HL-60/S4 treated with retinoic acid at 250 ng/mL for 4 days and 3 days (cell line): Measurements from ENCODE around the gene PARD3.

Experiments used
- in situ Hi-C: fragments of 300-500 bp; cut with MboI; formaldehyde crosslinking; loops from 2 replicates; pipeline ENCODE4 v1.7.0; 2022; ENCODE audit warnings: low sequenced_read_pairs

PARD3 gene

DNA sequence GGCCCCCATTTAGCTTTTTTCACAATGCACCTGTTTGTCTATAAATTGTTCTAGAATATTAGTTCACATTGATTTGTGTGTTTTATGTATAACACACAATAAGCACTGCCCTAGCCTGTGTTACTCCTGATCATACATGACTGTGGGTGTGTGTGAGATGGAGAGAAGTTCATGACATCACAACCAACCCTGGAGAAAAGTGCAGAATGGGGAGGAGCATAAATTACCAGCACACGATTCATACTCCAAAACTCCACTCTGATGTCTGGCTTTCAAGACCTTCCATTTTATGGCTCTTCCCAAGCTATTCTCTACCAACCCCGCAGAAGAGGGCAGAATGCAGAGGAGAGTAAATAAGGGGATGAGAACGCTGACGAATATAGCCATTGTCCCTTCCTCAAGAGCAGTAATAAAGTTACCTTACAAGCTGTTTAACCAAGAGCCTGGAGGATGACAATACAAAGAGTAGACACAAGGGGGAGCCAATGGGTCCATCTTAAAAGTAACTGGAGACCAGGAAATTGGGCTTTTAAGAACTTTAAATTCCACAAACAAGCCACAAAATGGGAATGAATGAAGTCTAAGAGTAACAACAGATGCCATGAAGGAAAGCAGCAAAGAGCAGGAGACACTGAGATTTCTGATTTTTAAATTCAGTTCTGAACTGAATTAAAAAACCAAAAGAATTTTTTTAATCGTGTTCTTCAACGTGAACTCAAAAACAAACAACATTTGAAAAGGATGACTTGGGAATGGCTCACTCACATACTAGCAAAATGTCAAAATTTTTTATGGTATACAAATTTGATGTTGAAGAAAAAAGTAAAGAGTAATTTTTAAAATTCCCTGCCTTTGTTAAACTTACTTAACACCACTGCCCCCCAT, 159.6 kb downstream of the PARD3 start:
- in situ Hi-C loops = loop anchor here (25.0 kb wide), 1 partner anchor 557 kb away; no protein-coding TSS in a partner anchor

GRCh38 chr10:34654211-34654610, 160.9 kb downstream of the PARD3 start:
- in situ Hi-C loops = loop anchor here (25.0 kb wide), 1 partner anchor 558 kb away; no protein-coding TSS in a partner anchor

- in situ Hi-C loops = loop anchor here (25.0 kb wide), 1 partner anchor 559 kb away; no protein-coding TSS in a partner anchor
Observed at GRCh38 chr10:34653530-34653929, 161.6 kb downstream of the PARD3 start.

DNA sequence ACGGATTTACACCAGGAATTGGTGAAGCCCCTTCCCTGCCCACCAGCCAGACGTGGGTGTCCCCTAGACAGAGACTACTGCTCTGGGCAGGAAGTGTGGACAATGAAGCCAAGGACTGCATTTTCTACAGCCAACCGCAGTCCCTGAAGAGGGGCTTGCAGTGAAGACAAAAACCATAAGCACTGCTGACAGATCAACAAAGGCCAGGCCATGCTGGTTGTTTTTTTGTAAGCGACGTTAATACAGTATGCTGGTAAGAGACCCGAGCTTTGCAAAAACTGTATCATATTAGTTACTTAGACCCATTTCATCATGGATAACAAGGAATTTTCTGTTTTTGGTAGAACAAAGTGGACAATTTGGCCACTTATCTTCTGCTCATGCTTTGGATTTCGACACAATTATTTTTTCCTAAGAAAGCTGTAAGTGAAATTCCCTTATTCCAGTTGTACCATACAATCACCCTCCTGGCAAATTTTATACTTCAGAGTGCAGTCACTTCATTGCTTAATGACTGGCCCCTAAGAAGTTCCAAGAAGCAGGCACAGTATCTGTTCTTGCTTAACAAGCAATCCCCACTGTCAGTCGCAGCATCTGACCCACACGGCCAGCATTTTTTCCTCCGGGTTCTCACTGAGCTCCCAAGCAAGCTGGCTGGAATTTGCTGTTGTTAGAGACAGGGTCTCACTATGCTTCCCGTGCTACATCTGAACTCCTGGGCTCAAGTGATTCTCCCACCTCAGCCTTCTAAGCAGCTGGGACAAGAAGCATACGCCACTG, 163.5 kb downstream of the PARD3 start:
- in situ Hi-C loops = loop anchor here (25.0 kb wide), 1 partner anchor 561 kb away; no protein-coding TSS in a partner anchor

DNA sequence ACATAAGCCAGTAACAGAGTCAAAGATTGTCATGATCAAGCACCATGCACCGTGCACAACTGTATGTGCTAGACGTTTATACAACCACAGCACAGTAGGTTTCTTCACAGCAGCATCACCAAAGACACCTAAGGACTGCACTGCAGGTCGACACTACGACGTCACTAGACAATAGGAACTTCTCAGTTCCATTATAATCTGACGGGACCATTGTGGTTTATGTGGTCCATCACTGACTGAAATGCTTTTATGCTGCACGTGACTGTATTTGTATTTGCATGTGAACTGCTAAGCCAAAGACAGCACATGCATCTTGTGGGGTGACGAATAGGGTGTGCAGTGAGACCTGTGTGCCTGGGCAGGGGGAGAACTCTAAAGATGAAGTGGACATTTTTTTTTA, 164.9 kb downstream of the PARD3 start:
- in situ Hi-C loops = loop anchor here (25.0 kb wide), 1 partner anchor 562 kb away; no protein-coding TSS in a partner anchor

- in situ Hi-C loops = loop anchor here (25.0 kb wide), 2 partner anchors 1312 to 1462 kb away; partner anchors contain the start of gene NRP1
Observed at GRCh38 chr10:34649385-34649784, 165.7 kb downstream of the PARD3 start.

- in situ Hi-C loops = loop anchor here (25.0 kb wide), 2 partner anchors 1312 to 1462 kb away; partner anchors contain the start of gene NRP1
Observed at GRCh38 chr10:34648919-34649318, 166.2 kb downstream of the PARD3 start.

- in situ Hi-C loops = loop anchor here (25.0 kb wide), 2 partner anchors 1311 to 1461 kb away; partner anchors contain the start of gene NRP1
Observed at GRCh38 chr10:34647875-34648865, 166.9 kb downstream of the PARD3 start.

GRCh38 chr10:34647160-34647559, 167.9 kb downstream of the PARD3 start:
- in situ Hi-C loops = loop anchor here (25.0 kb wide), 2 partner anchors 1310 to 1460 kb away; partner anchors contain the start of gene NRP1

GRCh38 chr10:34646331-34646730, 168.8 kb downstream of the PARD3 start:
- in situ Hi-C loops = loop anchor here (25.0 kb wide), 2 partner anchors 1309 to 1459 kb away; partner anchors contain the start of gene NRP1

GRCh38 chr10:34644815-34645214, 170.3 kb downstream of the PARD3 start:
- in situ Hi-C loops = loop anchor here (25.0 kb wide), 2 partner anchors 1308 to 1458 kb away; partner anchors contain the start of gene NRP1

- in situ Hi-C loops = loop anchor here (25.0 kb wide), 2 partner anchors 1307 to 1457 kb away; partner anchors contain the start of gene NRP1
Observed at GRCh38 chr10:34644224-34644623, 170.9 kb downstream of the PARD3 start.

DNA sequence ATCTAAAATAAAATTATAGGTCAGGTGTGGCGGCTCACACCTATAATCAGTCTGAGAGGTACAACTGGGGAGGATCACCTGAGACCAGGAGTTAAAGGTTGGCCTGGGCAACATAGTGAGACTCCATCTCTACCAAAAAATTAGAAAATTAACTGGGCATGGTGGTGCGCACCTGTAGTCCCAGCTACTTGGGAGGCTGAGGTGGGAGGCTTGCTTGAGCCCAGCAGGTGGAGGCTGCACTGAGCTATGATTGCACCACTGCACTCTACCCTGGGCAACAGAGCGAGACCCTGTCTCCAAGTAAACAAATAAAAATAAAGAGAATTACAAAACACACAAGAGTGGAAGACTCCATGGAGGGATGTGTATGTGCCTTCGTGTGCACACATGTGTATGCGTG, 171.5 kb downstream of the PARD3 start:
- in situ Hi-C loops = loop anchor here (25.0 kb wide), 2 partner anchors 1306 to 1456 kb away; partner anchors contain the start of gene NRP1

DNA sequence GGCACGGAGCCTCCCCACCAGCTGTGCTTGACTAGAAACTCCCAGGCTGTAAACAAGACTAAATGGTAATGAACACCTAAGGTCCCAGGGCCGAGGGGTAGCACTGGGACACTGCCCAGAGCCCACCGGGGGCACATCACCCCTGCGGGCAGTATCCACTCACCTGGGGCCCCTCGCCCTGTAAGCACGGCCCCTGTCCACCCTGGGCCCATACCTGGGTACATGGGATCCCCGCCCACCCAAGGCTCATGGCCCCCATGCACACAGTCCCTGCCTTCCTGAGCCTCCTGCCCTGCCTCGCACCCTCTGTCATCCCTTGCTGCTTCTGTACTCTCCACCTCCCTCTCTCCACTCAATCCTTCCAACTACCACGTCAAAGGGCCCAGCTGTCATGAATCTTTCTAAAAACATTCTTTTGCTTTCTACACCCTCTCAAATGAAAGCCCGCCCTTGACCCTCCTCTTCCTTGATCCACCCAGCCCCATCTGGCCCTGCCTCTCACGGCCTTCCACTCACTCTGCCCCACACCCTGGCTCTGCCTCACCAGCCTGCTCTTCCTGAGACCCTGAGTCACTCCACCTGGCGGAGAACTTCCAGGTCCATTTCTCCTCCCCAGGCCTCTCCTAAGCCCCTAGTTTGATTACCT, 173.1 kb downstream of the PARD3 start:
- in situ Hi-C loops = loop anchor here (25.0 kb wide), 2 partner anchors 1305 to 1455 kb away; partner anchors contain the start of gene NRP1

- in situ Hi-C loops = loop anchor here (25.0 kb wide), 2 partner anchors 1304 to 1454 kb away; partner anchors contain the start of gene NRP1
Observed at GRCh38 chr10:34641147-34641912, 173.8 kb downstream of the PARD3 start.

DNA sequence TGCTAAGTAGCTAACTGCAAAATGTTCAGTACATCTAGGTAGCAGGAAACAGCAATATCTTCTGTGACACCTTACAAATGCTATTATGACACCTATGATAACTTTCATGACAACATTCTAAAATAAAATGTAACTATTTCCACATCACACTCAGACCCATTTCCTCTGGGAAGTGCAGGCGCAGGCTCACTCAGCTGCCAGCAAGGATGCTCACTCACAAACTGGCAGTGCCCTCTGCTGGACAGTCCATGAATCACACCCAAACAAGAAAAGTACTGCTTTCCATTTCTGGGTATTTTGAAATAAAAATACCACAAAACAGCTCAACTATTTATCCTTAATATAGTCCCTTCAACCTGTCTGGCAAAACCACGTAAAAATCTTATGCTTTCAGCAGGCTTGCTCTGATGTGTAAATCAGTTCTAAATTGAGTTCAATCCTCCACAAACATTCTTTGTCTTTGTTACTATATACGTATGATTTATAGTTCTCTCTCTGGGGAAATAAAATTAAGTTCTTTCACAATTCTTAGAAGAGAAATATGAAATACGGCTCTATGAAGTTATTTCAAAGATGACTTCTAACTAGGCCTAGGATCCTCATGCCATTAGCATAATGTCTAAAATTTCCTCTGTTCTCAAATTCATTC, 176.6 kb downstream of the PARD3 start:
- in situ Hi-C loops = loop anchor here (25.0 kb wide), 2 partner anchors 1301 to 1451 kb away; partner anchors contain the start of gene NRP1

DNA sequence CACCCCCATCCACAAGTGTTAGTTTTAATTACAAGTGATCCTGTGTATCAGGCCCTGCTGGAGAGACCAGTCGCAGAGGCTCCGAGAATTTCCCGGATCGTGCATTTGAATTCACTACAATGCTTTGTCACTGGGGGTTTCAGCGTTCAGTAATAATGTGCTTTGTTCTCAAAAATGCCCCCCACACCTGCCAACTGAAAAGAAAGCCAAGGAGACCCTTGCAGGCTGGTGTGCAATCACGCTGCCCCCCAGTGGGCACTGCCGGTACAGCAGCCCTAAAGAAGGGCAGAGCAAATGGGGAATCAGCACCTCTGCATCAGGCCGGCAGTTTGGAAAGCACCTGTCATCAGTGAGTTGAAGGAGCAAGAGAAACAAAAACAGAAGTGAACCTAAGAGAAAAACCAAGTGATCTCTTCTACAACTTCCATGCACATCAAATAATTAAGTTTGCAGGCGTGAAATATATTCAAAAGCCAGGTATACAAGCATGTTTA, 177.6 kb downstream of the PARD3 start:
- in situ Hi-C loops = loop anchor here (25.0 kb wide), 2 partner anchors 1300 to 1450 kb away; partner anchors contain the start of gene NRP1
